Measurements from ENCODE around the gene RPL35.

RPL35 gene

DNA sequence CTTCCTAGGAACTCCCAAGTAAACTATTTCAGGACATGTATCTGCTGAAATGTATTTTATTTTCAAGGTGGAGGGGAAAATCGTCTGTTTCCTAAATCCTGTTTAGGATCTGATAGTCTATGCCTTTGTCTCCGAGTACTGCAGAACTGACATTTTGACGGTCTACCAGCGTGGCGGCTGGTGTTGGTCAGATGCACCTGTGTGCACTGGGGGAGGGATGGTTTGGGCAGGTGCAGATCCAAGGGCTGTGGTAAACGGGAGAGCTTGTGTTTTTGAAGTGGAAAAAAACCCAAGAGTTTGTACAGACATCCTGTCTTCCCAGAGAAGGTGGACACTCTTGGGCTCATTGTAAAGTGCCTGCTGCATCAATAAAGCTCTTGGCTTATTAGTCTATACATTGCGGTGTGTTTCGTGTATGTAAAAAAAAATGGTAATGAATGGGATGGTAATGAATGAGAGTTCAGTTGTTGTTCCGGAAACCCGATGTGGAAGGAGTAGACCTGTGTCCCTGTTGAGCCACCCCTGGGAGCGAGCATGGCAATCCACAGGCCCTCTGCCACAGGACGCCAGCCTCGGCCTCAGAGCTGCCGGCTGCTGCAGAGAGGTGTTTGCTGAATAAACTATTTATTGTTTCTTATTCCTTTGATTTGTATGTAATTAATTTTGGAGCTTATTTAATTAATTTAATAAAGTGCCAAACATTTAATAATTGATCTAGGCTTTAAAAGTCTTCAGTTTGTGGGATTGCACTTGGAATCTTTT lies 15.4 kb upstream of the RPL35 start:
- no peak overlapping the region for H3K4me3 ChIP-seq (ENCODE audit: insufficient read depth in 1 of 2, low read depth in 1 of 2, low read length in 2 of 2)
- no peaks in the 10 kb centered on the region for H3K27me3 ChIP-seq (ENCODE audit: control insufficient read depth in 1 of 2, insufficient read depth in 1 of 2, low read length in 2 of 2)
- H3K27ac ChIP-seq (ENCODE audit: low read length, poor library complexity, severe bottlenecking): no peak overlapping the region
- H2BK5ac ChIP-seq (ENCODE audit: low read depth, low read length, poor library complexity, severe bottlenecking): no peak overlapping the region
- H2AK5ac ChIP-seq (ENCODE audit: low read length, severe bottlenecking): no peak overlapping the region
- no peak overlapping the region for H3K4ac ChIP-seq (ENCODE audit: low read depth in 1 of 2, low read length in 2 of 2)
- H2AFZ ChIP-seq (ENCODE audit: low read depth, low read length): no peak overlapping the region
- H4K8ac ChIP-seq (ENCODE audit: low read length): no peak overlapping the region
- H2BK12ac ChIP-seq (ENCODE audit: low read length in 2 of 2): no peak overlapping the region
- H3K4me1 ChIP-seq (ENCODE audit: control insufficient read depth, insufficient read depth, low read depth, low read length): peaks cover 12% of the 10 kb centered on the region
- 97% methylated on average over 11 of the region's 14 CpGs for WGBS
- no peak for DNase-seq
- H3K18ac ChIP-seq (ENCODE audit: low read depth in 1 of 2, low read length in 2 of 2): no peak overlapping the region
- H4K91ac ChIP-seq (ENCODE audit: low read length): no peak overlapping the region
- peaks cover 80 to 91% of the 10 kb centered on the region in 2 experiments for H3K36me3 ChIP-seq (ENCODE audit: control insufficient read depth in 1 of 2, insufficient read depth in 2 of 2, low read depth in 1 of 2, low read length in 2 of 2)
- H3K79me1 ChIP-seq (replicated peaks; ENCODE audit: low read length, poor library complexity, severe bottlenecking): peaks cover 17% of the 10 kb centered on the region
- no peak overlapping the region for H3K14ac ChIP-seq (ENCODE audit: low read length in 2 of 2)
- H3K4me2 ChIP-seq (ENCODE audit: low read length, poor library complexity, severe bottlenecking): no peak overlapping the region
- no peak overlapping the region for H2BK120ac ChIP-seq (ENCODE audit: low read depth, low read length)
- H3K23ac ChIP-seq (ENCODE audit: low read length in 2 of 2): no peak overlapping the region
- H3K9ac ChIP-seq (ENCODE audit: low read length): no peak overlapping the region
- H2BK15ac ChIP-seq (ENCODE audit: low read depth, poor library complexity, severe bottlenecking): no peak overlapping the region
- H3K9me3 ChIP-seq (ENCODE audit: control insufficient read depth, low read length): no peaks in the 10 kb centered on the region

DNA sequence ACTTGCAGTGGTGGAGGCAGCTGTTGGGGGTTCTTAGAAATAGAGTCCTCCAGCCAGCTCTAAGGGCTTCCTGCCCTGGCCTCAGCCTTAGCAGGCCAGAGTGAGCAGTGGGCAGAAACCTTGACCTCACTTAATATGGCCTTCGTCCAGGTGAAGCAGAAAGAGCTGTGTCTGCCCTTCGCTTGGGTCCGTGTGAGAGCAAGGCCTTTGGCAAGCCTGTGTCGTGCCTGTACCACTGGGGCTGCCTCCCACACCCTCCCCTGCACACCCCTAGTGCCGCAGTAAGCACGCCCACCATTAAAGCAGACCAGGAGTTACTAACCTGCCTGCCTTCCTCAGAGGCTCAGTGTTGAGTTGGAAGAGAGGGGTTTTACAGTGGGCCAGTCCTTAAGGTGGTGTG lies 13.7 kb upstream of the RPL35 start:
- H3K9me3 ChIP-seq (ENCODE audit: control insufficient read depth, low read length): no peaks in the 10 kb centered on the region
- H3K14ac ChIP-seq (ENCODE audit: low read length in 2 of 2): no peak overlapping the region
- peaks cover 17% of the 10 kb centered on the region for H3K79me1 ChIP-seq (replicated peaks; ENCODE audit: low read length, poor library complexity, severe bottlenecking)
- peaks cover 23% of the 10 kb centered on the region for H3K4me1 ChIP-seq (ENCODE audit: control insufficient read depth, insufficient read depth, low read depth, low read length)
- H2BK120ac ChIP-seq (ENCODE audit: low read depth, low read length): no peak overlapping the region
- H3K4ac ChIP-seq (ENCODE audit: low read depth in 1 of 2, low read length in 2 of 2): no peak overlapping the region
- no peaks in the 10 kb centered on the region for H3K27me3 ChIP-seq (ENCODE audit: control insufficient read depth in 1 of 2, insufficient read depth in 1 of 2, low read length in 2 of 2)
- no peak overlapping the region for H3K23ac ChIP-seq (ENCODE audit: low read length in 2 of 2)
- no peak for DNase-seq
- H2BK15ac ChIP-seq (ENCODE audit: low read depth, poor library complexity, severe bottlenecking): no peak overlapping the region
- H3K27ac ChIP-seq (ENCODE audit: low read length, poor library complexity, severe bottlenecking): no peak overlapping the region
- H2AK5ac ChIP-seq (ENCODE audit: low read length, severe bottlenecking): no peak overlapping the region
- H3K9ac ChIP-seq (ENCODE audit: low read length): no peak overlapping the region
- no peak overlapping the region for H2BK12ac ChIP-seq (ENCODE audit: low read length in 2 of 2)
- no peak overlapping the region for H2BK5ac ChIP-seq (ENCODE audit: low read depth, low read length, poor library complexity, severe bottlenecking)
- no peak overlapping the region for H4K91ac ChIP-seq (ENCODE audit: low read length)
- no peak overlapping the region for H3K4me2 ChIP-seq (ENCODE audit: low read length, poor library complexity, severe bottlenecking)
- H4K8ac ChIP-seq (ENCODE audit: low read length): peak overlapping the region; percentile 22
- H3K4me3 ChIP-seq (ENCODE audit: insufficient read depth in 1 of 2, low read depth in 1 of 2, low read length in 2 of 2): no peak overlapping the region
- H3K18ac ChIP-seq (ENCODE audit: low read depth in 1 of 2, low read length in 2 of 2): no peak overlapping the region
- H2AFZ ChIP-seq (ENCODE audit: low read depth, low read length): no peak overlapping the region
- peaks cover 68 to 79% of the 10 kb centered on the region in 2 experiments for H3K36me3 ChIP-seq (ENCODE audit: control insufficient read depth in 1 of 2, insufficient read depth in 2 of 2, low read depth in 1 of 2, low read length in 2 of 2)
- WGBS: 96% methylated on average over 6 of the region's 6 CpGs

DNA sequence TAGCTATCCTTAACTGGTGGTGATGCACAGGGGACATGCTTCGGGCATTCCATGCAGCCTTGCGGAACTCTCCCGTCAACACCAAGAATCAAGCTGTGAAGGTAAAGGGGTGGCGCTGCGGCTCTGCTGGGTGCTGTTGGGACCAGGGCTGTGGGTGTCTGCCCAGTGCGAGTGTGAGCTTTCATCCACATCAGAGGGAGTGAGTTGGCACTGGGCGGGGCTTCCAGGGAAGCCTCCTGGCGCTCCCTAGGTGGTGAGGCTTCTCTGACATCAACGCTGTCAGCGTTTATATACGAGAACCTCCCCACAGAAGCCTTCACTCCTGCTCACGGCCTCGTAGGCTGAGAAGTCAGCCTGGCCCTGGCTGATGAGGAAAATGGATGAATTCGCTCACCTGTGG lies 11.9 kb upstream of the RPL35 start:
- H2AK5ac ChIP-seq (ENCODE audit: low read length, severe bottlenecking): no peak overlapping the region

DNA sequence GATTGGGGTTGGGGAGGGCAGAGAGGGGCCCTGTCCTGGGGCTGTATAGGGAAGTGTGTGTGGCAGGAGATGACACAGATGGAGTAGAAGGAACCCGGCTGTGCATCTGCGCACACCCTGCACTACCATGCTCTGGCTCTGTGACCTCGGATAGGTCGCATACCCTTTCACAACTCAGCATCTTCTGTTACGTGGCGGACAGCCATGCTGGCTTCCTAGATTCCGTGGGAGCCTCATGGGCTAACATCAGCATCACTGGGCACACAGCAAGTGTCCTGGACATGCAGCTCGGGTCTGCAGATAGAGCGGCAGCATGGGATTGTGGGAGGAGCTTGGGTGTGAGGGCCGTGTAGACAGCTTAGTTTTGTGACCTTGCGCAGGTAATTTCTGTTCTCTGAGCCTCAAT lies 9.4 kb upstream of the RPL35 start:
- H3K27me3 ChIP-seq (ENCODE audit: control insufficient read depth in 1 of 2, insufficient read depth in 1 of 2, low read length in 2 of 2): no peaks in the 10 kb centered on the region
- H3K18ac ChIP-seq (ENCODE audit: low read depth in 1 of 2, low read length in 2 of 2): no peak overlapping the region
- H2BK12ac ChIP-seq (ENCODE audit: low read length in 2 of 2): no peak overlapping the region
- H2AK5ac ChIP-seq (ENCODE audit: low read length, severe bottlenecking): no peak overlapping the region
- H3K79me1 ChIP-seq (replicated peaks; ENCODE audit: low read length, poor library complexity, severe bottlenecking): peaks cover 18% of the 10 kb centered on the region
- no peak overlapping the region for H3K27ac ChIP-seq (ENCODE audit: low read length, poor library complexity, severe bottlenecking)
- H3K14ac ChIP-seq (ENCODE audit: low read length in 2 of 2): peak overlapping the region in 1 of 2 experiments; percentile 53
- H2AFZ ChIP-seq (ENCODE audit: low read depth, low read length): no peak overlapping the region
- H3K4me3 ChIP-seq (ENCODE audit: insufficient read depth in 1 of 2, low read depth in 1 of 2, low read length in 2 of 2): peak overlapping the region; percentile 11 to 93
- peak overlapping the region; percentile 97 for H3K9ac ChIP-seq (ENCODE audit: low read length)
- H3K9me3 ChIP-seq (ENCODE audit: control insufficient read depth, low read length): no peaks in the 10 kb centered on the region
- no peak overlapping the region for H3K4ac ChIP-seq (ENCODE audit: low read depth in 1 of 2, low read length in 2 of 2)
- H3K4me1 ChIP-seq (ENCODE audit: control insufficient read depth, insufficient read depth, low read depth, low read length): peaks cover 28% of the 10 kb centered on the region
- WGBS: 90% methylated on average over 11 of the region's 11 CpGs
- H2BK15ac ChIP-seq (ENCODE audit: low read depth, poor library complexity, severe bottlenecking): no peak overlapping the region
- H2BK5ac ChIP-seq (ENCODE audit: low read depth, low read length, poor library complexity, severe bottlenecking): no peak overlapping the region
- H3K4me2 ChIP-seq (ENCODE audit: low read length, poor library complexity, severe bottlenecking): peak overlapping the region; percentile 92
- H3K36me3 ChIP-seq (ENCODE audit: control insufficient read depth in 1 of 2, insufficient read depth in 2 of 2, low read depth in 1 of 2, low read length in 2 of 2): peaks cover 36 to 37% of the 10 kb centered on the region in 2 experiments
- H4K8ac ChIP-seq (ENCODE audit: low read length): peak overlapping the region; percentile 21
- peak overlapping the region; percentile 35 for H4K91ac ChIP-seq (ENCODE audit: low read length)
- DNase-seq: no peak
- H2BK120ac ChIP-seq (ENCODE audit: low read depth, low read length): no peak overlapping the region
- no peak overlapping the region for H3K23ac ChIP-seq (ENCODE audit: low read length in 2 of 2)

More for the DNA sequence above, 11.9 kb upstream of the RPL35 start:
- Histone ChIP-seq H3K27ac (ENCODE audit: low read length, poor library complexity, severe bottlenecking) (no peak overlapping the region), H3K4me2 (ENCODE audit: low read length, poor library complexity, severe bottlenecking) (no peak overlapping the region), H4K8ac (ENCODE audit: low read length) (no peak overlapping the region), H4K91ac (ENCODE audit: low read length) (no peak overlapping the region), H3K9ac (ENCODE audit: low read length) (no peak overlapping the region), H3K27me3 (ENCODE audit: control insufficient read depth in 1 of 2, insufficient read depth in 1 of 2, low read length in 2 of 2) (no peaks in the 10 kb centered on the region), H2BK15ac (ENCODE audit: low read depth, poor library complexity, severe bottlenecking) (no peak overlapping the region), H3K23ac (ENCODE audit: low read length in 2 of 2) (no peak overlapping the region), H2AFZ (ENCODE audit: low read depth, low read length) (no peak overlapping the region), H3K4me1 (ENCODE audit: control insufficient read depth, insufficient read depth, low read depth, low read length) (peaks cover 25% of the 10 kb centered on the region), H3K36me3 (ENCODE audit: control insufficient read depth in 1 of 2, insufficient read depth in 2 of 2, low read depth in 1 of 2, low read length in 2 of 2) (peaks cover 55 to 61% of the 10 kb centered on the region in 2 experiments), H3K4me3 (ENCODE audit: insufficient read depth in 1 of 2, low read depth in 1 of 2, low read length in 2 of 2) (no peak overlapping the region), H3K14ac (ENCODE audit: low read length in 2 of 2) (no peak overlapping the region), H3K9me3 (ENCODE audit: control insufficient read depth, low read length) (no peaks in the 10 kb centered on the region), H2BK5ac (ENCODE audit: low read depth, low read length, poor library complexity, severe bottlenecking) (no peak overlapping the region), H2BK120ac (ENCODE audit: low read depth, low read length) (no peak overlapping the region), H2BK12ac (ENCODE audit: low read length in 2 of 2) (no peak overlapping the region), H3K4ac (ENCODE audit: low read depth in 1 of 2, low read length in 2 of 2) (no peak overlapping the region), H3K18ac (ENCODE audit: low read depth in 1 of 2, low read length in 2 of 2) (no peak overlapping the region), H3K79me1 (replicated peaks; ENCODE audit: low read length, poor library complexity, severe bottlenecking) (peaks cover 17% of the 10 kb centered on the region)
- no peak for DNase-seq
- 92% methylated on average over 14 of the region's 14 CpGs for WGBS

All from mesenchymal stem cell (in vitro differentiated cells and primary cell).